ENCODE data around the gene RFTN1.
A peak's percentile ranks its signal among the peaks of the same experiment; 100 is the strongest.

The RFTN1 gene

GRCh38 chr3:16463119-16463518, 50.4 kb downstream of the RFTN1 start:
- Histone ChIP-seq H3K27me3 (no peaks in the 10 kb centered on the region), H3K36me3 (no peaks in the 10 kb centered on the region), H3K4me3 (no peak overlapping the region), H3K27ac (peak overlapping the region in 1 of 2 donors; percentile 65), H3K4me1 (peaks cover 0 to 47% (median 10%) of the 10 kb centered on the region in 4 donors), H3K9me3 (no peaks in the 10 kb centered on the region)
- intact Hi-C loops (cut with DNase I; ENCODE audit: low total_unique reads), result no loop called here
- no peak for TF ChIP-seq CTCF (IDR thresholded peaks at IDR 0.05)
- no peak for DNase-seq

GRCh38 chr3:16462679-16463078, 50.8 kb downstream of the RFTN1 start:
- no peaks in the 10 kb centered on the region for H3K36me3 ChIP-seq
- H3K4me1 ChIP-seq, result peaks cover 0 to 46% (median 8%) of the 10 kb centered on the region in 4 donors
- no peak for TF ChIP-seq CTCF (IDR thresholded peaks at IDR 0.05)
- H3K27ac ChIP-seq, result no peak overlapping the region
- H3K4me3 ChIP-seq, result no peak overlapping the region
- H3K9me3 ChIP-seq, result no peaks in the 10 kb centered on the region
- DNase-seq, result no peak
- intact Hi-C loops (cut with DNase I; ENCODE audit: low total_unique reads), result no loop called here
- no peaks in the 10 kb centered on the region for H3K27me3 ChIP-seq

GRCh38 chr3:16461463-16462245, 51.8 kb downstream of the RFTN1 start:
- no peak overlapping the region for H3K27ac ChIP-seq

GRCh38 chr3:16460886-16461285, 52.6 kb downstream of the RFTN1 start:
- no peak for DNase-seq
- intact Hi-C loops (cut with DNase I; ENCODE audit: low total_unique reads), result no loop called here
- Histone ChIP-seq H3K4me1 (peaks cover 0 to 48% (median 5%) of the 10 kb centered on the region in 4 donors), H3K36me3 (no peaks in the 10 kb centered on the region), H3K9me3 (no peaks in the 10 kb centered on the region), H3K4me3 (no peak overlapping the region), H3K27me3 (no peaks in the 10 kb centered on the region), H3K27ac (no peak overlapping the region)
- TF ChIP-seq CTCF (IDR thresholded peaks at IDR 0.05), result no peak

More at GRCh38 chr3:16461463-16462245, 51.8 kb downstream of the RFTN1 start:
- intact Hi-C loops (cut with DNase I; ENCODE audit: low total_unique reads), result no loop called here
- no peak for TF ChIP-seq CTCF (IDR thresholded peaks at IDR 0.05)
- Histone ChIP-seq H3K4me3 (no peak overlapping the region), H3K4me1 (peaks cover 0 to 47% (median 5%) of the 10 kb centered on the region in 4 donors), H3K27me3 (no peaks in the 10 kb centered on the region), H3K36me3 (no peaks in the 10 kb centered on the region), H3K9me3 (no peaks in the 10 kb centered on the region)
- no peak for DNase-seq

- Histone ChIP-seq H3K27ac (peak overlapping the region in 1 of 2 donors; percentile 51), H3K4me1 (peaks cover 0 to 48% (median 3%) of the 10 kb centered on the region in 4 donors), H3K9me3 (no peaks in the 10 kb centered on the region), H3K27me3 (no peaks in the 10 kb centered on the region), H3K4me3 (no peak overlapping the region), H3K36me3 (no peaks in the 10 kb centered on the region)
- intact Hi-C loops (cut with DNase I; ENCODE audit: low total_unique reads), result no loop called here
- TF ChIP-seq CTCF (IDR thresholded peaks at IDR 0.05), result no peak
- DNase-seq, result no peak
Observed at GRCh38 chr3:16460273-16460672, 53.2 kb downstream of the RFTN1 start.

Measured in tibial artery (tissue), 4 donors.